ENCODE measurements around the gene HGS. TPM values are rescaled to one million over a fixed set of nuclear protein-coding genes. Genes with fewer than 3 reads are reported as not detected.

Gene HGS
- total and polyA plus RNA-seq, 2 of the 13 experiments (the other 11 are each of a cell fraction or from before 2014, with no cell fraction given) = 73.3 to 78.1 TPM

DNA sequence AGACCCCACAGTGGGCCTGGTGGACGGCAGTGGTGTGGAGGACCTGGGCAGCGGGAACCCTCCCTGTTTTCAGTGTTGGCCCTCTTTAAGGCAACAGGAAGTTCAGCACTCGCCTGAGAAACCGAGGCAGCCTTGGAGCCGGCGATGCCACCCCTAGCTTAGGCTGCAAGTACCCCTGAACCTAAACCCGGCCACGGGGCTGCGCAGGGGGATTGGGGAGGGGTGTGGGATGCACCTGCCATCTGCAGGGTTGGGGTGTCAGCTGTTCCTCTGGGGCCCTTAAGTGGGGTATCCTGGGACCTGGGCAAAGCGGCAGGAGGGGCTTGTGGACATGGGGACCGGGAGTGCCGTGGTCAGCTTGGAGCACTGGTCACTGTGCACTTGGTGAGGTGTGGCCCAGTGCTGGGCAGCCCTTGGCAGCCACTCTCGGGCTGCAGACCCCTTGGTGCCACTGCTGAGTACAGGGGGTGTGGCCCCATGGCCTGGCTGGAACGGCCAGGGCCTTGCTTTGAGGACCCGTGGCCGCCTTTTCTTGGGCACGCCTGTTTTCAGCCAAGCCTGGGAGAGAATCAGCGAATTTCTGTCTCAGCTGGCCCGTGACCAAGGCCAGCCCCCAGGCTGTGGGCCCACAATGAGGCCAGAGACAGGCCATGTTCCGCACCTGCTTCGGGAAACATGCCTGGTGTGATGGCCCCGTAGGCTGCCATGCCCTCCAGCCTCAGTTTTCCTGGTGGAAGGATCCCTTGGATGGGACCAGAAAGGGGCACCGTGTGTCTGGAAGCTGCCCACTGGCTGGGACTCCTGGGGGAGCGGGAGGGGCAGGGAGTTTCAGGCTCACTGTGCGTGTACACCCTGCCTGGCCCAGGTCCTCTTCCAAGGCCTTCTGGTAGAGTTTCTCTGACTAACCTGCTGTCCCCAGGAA lies 24.2 kb downstream of the HGS start (continued):
- TF ChIP-seq PCBP1 (IDR thresholded peaks at IDR 0.05; ENCODE audit: borderline replicate concordance, low read depth, low read length) = no peak
- TF ChIP-seq ASH2L (IDR thresholded peaks at IDR 0.05; ENCODE audit: insufficient read length, low read depth, low read length) = no peak
- no peak for TF ChIP-seq PLSCR1 (CRISPR knock-in tag; IDR thresholded peaks at IDR 0.05; ENCODE audit: borderline replicate concordance)
- no peak for TF ChIP-seq ZMYM2 (CRISPR knock-in tag; IDR thresholded peaks at IDR 0.05)
- no peak for TF ChIP-seq HNRNPUL1 (IDR thresholded peaks at IDR 0.05; ENCODE audit: low read depth, low read length)
- peak in 1 of 2 experiments; percentile 8; a peak in 2 of 4 replicates for TF ChIP-seq POLR2A (IDR thresholded peaks at IDR 0.05; ENCODE audit: insufficient read depth in 1 of 2, low read depth in 2 of 2, low read length in 2 of 2)
- no peak for TF ChIP-seq ZNF703 (CRISPR knock-in tag; IDR thresholded peaks at IDR 0.05; ENCODE audit: borderline replicate concordance)
- no peak for TF ChIP-seq ZNF720 (CRISPR knock-in tag; IDR thresholded peaks at IDR 0.05)
- TF ChIP-seq ZMYM4 (CRISPR knock-in tag; IDR thresholded peaks at IDR 0.05) = no peak
- TF ChIP-seq ZNF570 (CRISPR knock-in tag; IDR thresholded peaks at IDR 0.05; ENCODE audit: borderline replicate concordance) = no peak
- no peak for TF ChIP-seq ZNF644 (CRISPR knock-in tag; IDR thresholded peaks at IDR 0.05; ENCODE audit: low read depth)
- TF ChIP-seq, protein P1, sequence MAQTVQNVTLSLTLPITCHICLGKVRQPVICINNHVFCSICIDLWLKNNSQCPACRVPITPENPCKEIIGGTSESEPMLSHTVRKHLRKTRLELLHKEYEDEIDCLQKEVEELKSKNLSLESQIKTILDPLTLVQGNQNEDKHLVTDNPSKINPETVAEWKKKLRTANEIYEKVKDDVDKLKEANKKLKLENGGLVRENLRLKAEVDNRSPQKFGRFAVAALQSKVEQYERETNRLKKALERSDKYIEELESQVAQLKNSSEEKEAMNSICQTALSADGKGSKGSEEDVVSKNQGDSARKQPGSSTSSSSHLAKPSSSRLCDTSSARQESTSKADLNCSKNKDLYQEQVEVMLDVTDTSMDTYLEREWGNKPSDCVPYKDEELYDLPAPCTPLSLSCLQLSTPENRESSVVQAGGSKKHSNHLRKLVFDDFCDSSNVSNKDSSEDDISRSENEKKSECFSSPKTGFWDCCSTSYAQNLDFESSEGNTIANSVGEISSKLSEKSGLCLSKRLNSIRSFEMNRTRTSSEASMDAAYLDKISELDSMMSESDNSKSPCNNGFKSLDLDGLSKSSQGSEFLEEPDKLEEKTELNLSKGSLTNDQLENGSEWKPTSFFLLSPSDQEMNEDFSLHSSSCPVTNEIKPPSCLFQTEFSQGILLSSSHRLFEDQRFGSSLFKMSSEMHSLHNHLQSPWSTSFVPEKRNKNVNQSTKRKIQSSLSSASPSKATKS (CRISPR knock-in tag; IDR thresholded peaks at IDR 0.05) = no peak
- no peak for TF ChIP-seq FOXO4 (CRISPR knock-in tag; conservative IDR thresholded peaks at IDR 0.05)
- TF ChIP-seq, protein P2, sequence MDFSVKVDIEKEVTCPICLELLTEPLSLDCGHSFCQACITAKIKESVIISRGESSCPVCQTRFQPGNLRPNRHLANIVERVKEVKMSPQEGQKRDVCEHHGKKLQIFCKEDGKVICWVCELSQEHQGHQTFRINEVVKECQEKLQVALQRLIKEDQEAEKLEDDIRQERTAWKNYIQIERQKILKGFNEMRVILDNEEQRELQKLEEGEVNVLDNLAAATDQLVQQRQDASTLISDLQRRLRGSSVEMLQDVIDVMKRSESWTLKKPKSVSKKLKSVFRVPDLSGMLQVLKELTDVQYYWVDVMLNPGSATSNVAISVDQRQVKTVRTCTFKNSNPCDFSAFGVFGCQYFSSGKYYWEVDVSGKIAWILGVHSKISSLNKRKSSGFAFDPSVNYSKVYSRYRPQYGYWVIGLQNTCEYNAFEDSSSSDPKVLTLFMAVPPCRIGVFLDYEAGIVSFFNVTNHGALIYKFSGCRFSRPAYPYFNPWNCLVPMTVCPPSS (IDR thresholded peaks at IDR 0.05) = no peak
- TF ChIP-seq ELF3 (CRISPR knock-in tag; IDR thresholded peaks at IDR 0.05) = no peak
- TF ChIP-seq SAP130 (CRISPR knock-in tag; IDR thresholded peaks at IDR 0.05; ENCODE audit: low read depth) = no peak
- 0 out of 2 replicates have a peak, but pooled peaks have one; percentile 15 for TF ChIP-seq SP2 (CRISPR knock-in tag; IDR thresholded peaks at IDR 0.05)
- TF ChIP-seq AHR (CRISPR knock-in tag; IDR thresholded peaks at IDR 0.05) = 0 out of 2 replicates have a peak, but pooled peaks have one; percentile 13
- no peak for TF ChIP-seq GTF3A (CRISPR knock-in tag; conservative IDR thresholded peaks at IDR 0.05)
- TF ChIP-seq, protein P3, sequence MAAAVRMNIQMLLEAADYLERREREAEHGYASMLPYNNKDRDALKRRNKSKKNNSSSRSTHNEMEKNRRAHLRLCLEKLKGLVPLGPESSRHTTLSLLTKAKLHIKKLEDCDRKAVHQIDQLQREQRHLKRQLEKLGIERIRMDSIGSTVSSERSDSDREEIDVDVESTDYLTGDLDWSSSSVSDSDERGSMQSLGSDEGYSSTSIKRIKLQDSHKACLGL (CRISPR knock-in tag; IDR thresholded peaks at IDR 0.05) = no peak
- peak; percentile 23; the same call in 1 of the 2 replicates for TF ChIP-seq ZFP41 (CRISPR knock-in tag; IDR thresholded peaks at IDR 0.05; ENCODE audit: borderline replicate concordance)
- TF ChIP-seq ATM (IDR thresholded peaks at IDR 0.05; ENCODE audit: borderline replicate concordance) = no peak
- no peak for TF ChIP-seq ETV6 (CRISPR knock-in tag; conservative IDR thresholded peaks at IDR 0.05)
- no peak for TF ChIP-seq ZNF484 (CRISPR knock-in tag; IDR thresholded peaks at IDR 0.05; ENCODE audit: borderline replicate concordance, low read depth)
